GM18909 (cell line): ENCODE measurements around the gene HAX1.

Source experiments
- ATAC-seq: cut with Tn5 transposase; IDR thresholded peaks from one replicate; pipeline ENCODE4 v1.9.1; 2021; ENCODE audit warnings: mild to moderate bottlenecking; ENCODE audit not compliant: unreplicated experiment, poor library complexity

The HAX1 gene

GRCh38 chr1:154324669-154325582, 52.5 kb downstream of the HAX1 start, which contains the start of gene ATP8B2:
ATP8B2 (plus strand) TSS chr1:154325525; CDS start chr1:154328142, 2,617 bp downstream.
- peak; percentile 49 for ATAC-seq
